ENCODE measurements around the gene ANKRD12. TPM values are rescaled to one million over a fixed set of nuclear protein-coding genes. Genes with fewer than 3 reads are reported as not detected.

The ANKRD12 gene
- total and polyA plus RNA-seq, 4 donors = 2.7 to 59.7 (median 17.3) TPM

GRCh38 chr18:9325716-9326115 lies 189.1 kb downstream of the ANKRD12 start:
- H3K36me3 ChIP-seq (ENCODE audit: control insufficient read depth in 4 of 4, insufficient read depth in 3 of 4, low read depth in 1 of 4, low read length in 3 of 4) = no peaks in the 10 kb centered on the region
- no peak overlapping the region for H3K9ac ChIP-seq (ENCODE audit: low read depth in 1 of 2, low read length in 2 of 2)
- no peak overlapping the region for H3K27ac ChIP-seq (ENCODE audit: low read depth in 1 of 2, low read length in 2 of 2)
- H3K27me3 ChIP-seq (ENCODE audit: control insufficient read depth in 4 of 4, insufficient read depth in 4 of 4, low read length in 3 of 4) = no peaks in the 10 kb centered on the region
- H3K9me3 ChIP-seq (ENCODE audit: control insufficient read depth in 4 of 4, low read length in 3 of 4) = peaks cover 0 to 6% (median 0%) of the 10 kb centered on the region in 4 donors
- H3K4me1 ChIP-seq (ENCODE audit: control insufficient read depth in 4 of 4, insufficient read depth in 4 of 4, low read length in 3 of 4) = no peaks in the 10 kb centered on the region
- 65% methylated on average over 2 of the region's 2 CpGs for WGBS
- no peak for DNase-seq (ENCODE audit: low spot score)
- H3K4me3 ChIP-seq (ENCODE audit: low read depth in 1 of 3, low read length in 3 of 3) = no peak overlapping the region
- TF ChIP-seq RXRA (IDR thresholded peaks at IDR 0.05) (no peak), EGR1 (IDR thresholded peaks at IDR 0.05; ENCODE audit: low read depth in 2 of 2) (no peak), TAF1 (conservative IDR thresholded peaks at IDR 0.05) (no peak), HNF4G (IDR thresholded peaks at IDR 0.05) (no peak), MAX (IDR thresholded peaks at IDR 0.05) (no peak), RAD21 (IDR thresholded peaks at IDR 0.05) (no peak), YY1 (IDR thresholded peaks at IDR 0.05) (no peak), REST (IDR thresholded peaks at IDR 0.05) (no peak), SP1 (IDR thresholded peaks at IDR 0.05) (no peak), HNF4A (conservative IDR thresholded peaks at IDR 0.05) (no peak), CTCF (IDR thresholded peaks at IDR 0.05; ENCODE audit: low read depth, low read length, missing input control) (no peak), NR2F2 (IDR thresholded peaks at IDR 0.05) (no peak), FOXA2 (IDR thresholded peaks at IDR 0.05) (no peak), GABPA (IDR thresholded peaks at IDR 0.05 in 1 of 2, conservative IDR thresholded peaks at IDR 0.05 in 1 of 2) (no peak)
- TF ChIP-seq, protein P1, sequence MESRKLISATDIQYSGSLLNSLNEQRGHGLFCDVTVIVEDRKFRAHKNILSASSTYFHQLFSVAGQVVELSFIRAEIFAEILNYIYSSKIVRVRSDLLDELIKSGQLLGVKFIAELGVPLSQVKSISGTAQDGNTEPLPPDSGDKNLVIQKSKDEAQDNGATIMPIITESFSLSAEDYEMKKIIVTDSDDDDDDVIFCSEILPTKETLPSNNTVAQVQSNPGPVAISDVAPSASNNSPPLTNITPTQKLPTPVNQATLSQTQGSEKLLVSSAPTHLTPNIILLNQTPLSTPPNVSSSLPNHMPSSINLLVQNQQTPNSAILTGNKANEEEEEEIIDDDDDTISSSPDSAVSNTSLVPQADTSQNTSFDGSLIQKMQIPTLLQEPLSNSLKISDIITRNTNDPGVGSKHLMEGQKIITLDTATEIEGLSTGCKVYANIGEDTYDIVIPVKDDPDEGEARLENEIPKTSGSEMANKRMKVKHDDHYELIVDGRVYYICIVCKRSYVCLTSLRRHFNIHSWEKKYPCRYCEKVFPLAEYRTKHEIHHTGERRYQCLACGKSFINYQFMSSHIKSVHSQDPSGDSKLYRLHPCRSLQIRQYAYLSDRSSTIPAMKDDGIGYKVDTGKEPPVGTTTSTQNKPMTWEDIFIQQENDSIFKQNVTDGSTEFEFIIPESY (IDR thresholded peaks at IDR 0.05) = no peak

DNA sequence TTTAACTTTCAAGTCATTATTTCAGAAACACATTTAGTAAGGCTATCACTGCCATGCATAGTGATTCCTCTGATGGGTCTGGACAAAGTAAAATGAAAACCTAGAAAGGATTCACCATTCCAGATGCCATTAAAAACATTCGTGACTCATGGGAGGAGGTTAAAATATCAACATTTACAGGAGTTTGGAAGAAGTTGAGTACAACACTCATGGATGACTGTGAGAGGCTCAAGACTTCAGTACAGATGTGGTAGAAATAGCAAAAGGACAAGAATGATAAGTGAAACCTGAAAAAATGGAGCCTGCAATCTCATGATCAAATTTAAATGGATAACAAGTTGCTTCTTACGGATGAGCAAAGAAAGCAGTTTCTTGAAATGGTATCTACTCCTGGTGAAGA lies 192.2 kb downstream of the ANKRD12 start:
- 85% methylated on average over 2 of the region's 2 CpGs for WGBS
- no peaks in the 10 kb centered on the region for H3K36me3 ChIP-seq (ENCODE audit: control insufficient read depth in 4 of 4, insufficient read depth in 3 of 4, low read depth in 1 of 4, low read length in 3 of 4)
- peaks cover 0 to 3% (median 2%) of the 10 kb centered on the region in 4 donors for H3K4me1 ChIP-seq (ENCODE audit: control insufficient read depth in 4 of 4, insufficient read depth in 4 of 4, low read length in 3 of 4)
- TF ChIP-seq REST (IDR thresholded peaks at IDR 0.05) (no peak), GABPA (IDR thresholded peaks at IDR 0.05 in 1 of 2, conservative IDR thresholded peaks at IDR 0.05 in 1 of 2) (no peak), ATF3 (IDR thresholded peaks at IDR 0.05) (no peak), TAF1 (conservative IDR thresholded peaks at IDR 0.05) (no peak), RAD21 (IDR thresholded peaks at IDR 0.05) (no peak), HNF4G (IDR thresholded peaks at IDR 0.05) (no peak), FOXA2 (IDR thresholded peaks at IDR 0.05) (no peak), JUND (IDR thresholded peaks at IDR 0.05) (no peak), NR2F2 (IDR thresholded peaks at IDR 0.05) (no peak), MAX (IDR thresholded peaks at IDR 0.05) (no peak), YY1 (IDR thresholded peaks at IDR 0.05) (no peak)
- TF ChIP-seq, protein P1 (IDR thresholded peaks at IDR 0.05) = no peak
- no peak overlapping the region for H3K27ac ChIP-seq (ENCODE audit: low read depth in 1 of 2, low read length in 2 of 2)
- no peak for DNase-seq (ENCODE audit: low spot score)
- H3K4me3 ChIP-seq (ENCODE audit: low read depth in 1 of 3, low read length in 3 of 3) = no peak overlapping the region
- H3K9me3 ChIP-seq (ENCODE audit: control insufficient read depth in 4 of 4, low read length in 3 of 4) = peaks cover 0 to 6% (median 0%) of the 10 kb centered on the region in 4 donors
- H3K27me3 ChIP-seq (ENCODE audit: control insufficient read depth in 4 of 4, insufficient read depth in 4 of 4, low read length in 3 of 4) = no peaks in the 10 kb centered on the region
- H3K9ac ChIP-seq (ENCODE audit: low read depth in 1 of 2, low read length in 2 of 2) = no peak overlapping the region

Data from liver (tissue), 9 donors.